Activated CD4-positive, CD25-positive, alpha-beta regulatory T cell treated with anti-CD3 and anti-CD28 coated beads, Interleukin-2, amount 50 U/mL, for 72 hours (primary cell): Measurements from ENCODE around the gene PALB2.
"Not testable (repeated sequence)": the region's sequence is repeated elsewhere in the genome, so short reads cannot be mapped to it uniquely, and the experiment has no call there.

Experiments
- DNase-seq: peaks from one replicate; pipeline ENCODE4 v3.0.0; 2021

PALB2 gene

DNA sequence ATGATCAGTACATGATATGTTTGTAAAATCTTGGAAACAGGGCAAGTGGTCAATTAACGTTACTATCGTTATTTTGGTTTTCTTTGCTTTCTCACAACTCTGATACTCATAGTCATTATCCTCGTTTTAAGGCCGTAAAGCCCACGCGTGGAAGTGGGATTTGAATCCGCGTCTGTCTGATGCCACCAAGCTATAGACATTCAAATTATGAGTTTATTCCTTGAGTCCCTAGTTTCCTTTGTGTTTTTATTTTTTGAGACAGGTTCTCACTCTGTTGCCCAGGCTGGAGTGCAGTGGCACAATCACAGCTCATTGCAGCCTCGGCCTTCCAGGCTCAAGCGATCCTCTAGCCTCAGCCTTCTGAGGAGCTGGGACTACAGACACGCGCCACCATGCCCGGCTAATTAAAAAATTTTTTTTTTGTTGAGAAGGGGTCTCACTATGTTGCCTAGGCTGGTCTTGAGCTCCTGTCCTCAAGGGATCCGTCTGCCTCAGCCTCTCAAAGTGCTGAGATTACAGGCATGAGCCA is 1.2 kb upstream of the PALB2 start:
- no peak for DNase-seq

DNA sequence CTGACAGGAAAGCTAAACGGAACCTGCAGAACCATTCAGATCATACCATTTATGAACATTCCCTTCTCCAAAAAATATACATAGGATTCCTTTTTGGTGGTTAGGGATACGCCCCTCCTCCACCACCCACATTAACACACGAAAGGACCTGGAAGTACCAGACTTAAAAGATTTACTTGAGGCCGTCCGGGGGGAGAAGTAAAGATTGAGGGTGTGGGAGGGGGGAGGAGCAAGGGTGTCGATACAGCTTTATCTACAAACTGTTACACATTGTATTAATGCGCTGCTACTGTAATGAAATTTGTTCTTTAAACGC is 537 bp downstream of the PALB2 start:
- no peak for DNase-seq

DNA sequence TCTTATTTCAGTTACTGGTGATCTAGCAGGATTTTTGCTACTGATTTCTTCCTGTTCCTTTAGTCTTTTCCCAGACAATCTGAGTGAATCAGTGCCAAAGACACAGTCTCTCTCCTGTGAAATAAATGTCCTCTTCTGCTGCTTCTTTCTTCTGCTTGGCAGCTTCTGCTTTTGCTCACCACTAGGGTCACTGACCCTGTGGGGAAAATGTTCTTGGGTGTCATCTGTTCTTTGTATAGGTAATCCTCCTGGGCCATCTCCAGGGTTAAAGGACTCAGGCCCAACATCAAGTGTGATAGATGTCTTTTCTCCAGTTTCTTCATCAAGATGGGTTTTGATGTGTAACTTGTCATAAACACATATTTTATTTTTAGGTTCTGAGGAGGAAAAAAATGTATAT is 5.2 kb downstream of the PALB2 start:
- DNase-seq: no peak

DNA sequence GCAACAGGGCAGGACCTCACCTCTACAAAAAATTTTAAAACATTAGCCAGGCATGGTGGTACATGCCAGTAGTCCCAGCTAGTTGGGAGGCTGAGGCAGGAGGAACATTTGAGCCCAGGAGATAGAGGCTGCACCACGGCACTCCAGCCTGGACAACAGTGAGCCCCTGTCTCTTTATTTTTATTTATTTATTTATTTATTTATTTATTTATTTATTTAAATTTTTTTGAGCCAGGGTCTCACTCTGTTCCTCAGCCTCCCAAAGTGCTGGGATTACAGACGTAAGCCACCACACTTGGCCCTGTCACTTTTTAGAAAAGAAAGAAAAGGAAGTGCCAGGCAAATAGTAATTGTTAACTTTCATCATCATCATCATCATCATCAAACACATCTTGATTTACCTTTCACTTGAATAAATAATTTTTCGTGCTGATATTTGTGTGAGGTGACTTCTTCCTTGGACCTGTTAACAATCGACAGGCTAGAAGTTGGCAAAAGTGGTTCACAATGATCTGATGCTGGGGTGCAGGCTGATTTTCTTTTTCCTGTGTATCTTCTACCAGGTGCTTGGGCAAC is 6.6 kb downstream of the PALB2 start:
- DNase-seq: no peak

DNA sequence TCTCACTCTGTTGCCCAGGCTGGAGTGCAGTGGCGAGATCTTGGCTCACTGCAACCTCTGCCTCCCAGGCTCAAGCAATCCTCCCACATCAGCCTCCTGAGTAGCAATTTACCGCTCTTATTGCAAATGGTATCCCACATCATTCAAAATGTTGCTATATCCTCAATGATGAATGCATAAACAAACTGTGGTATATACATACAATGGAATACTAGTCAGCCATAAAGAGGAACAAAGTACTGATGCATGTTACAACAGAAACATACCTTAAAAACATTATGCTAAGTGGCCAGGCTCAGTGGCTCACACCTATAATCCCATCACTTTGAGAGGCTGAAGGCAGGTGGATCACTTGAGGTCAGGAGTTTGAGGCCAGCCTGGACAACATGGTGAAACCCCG is 9.2 kb downstream of the PALB2 start:
- not testable (repeated sequence) for DNase-seq

DNA sequence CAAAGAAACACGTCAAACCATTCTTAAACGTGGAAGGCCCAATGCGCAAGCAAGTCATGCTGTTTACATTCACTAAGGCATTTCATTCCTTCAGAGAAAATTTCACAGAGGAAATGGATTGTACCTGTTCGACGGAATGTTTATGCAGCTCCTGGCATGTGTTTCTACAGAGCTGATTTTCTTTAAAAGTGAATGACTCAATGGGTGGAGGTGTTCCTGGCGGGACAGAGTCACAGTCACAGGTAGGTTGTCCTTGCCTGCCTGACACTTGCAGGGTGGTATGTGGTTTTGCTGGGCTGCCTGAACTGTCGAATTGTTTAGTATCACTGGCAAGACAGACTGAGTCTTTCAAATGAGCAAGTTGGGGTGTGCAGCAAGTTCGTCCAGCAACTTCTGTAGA is 11.6 kb downstream of the PALB2 start:
- no peak for DNase-seq

DNA sequence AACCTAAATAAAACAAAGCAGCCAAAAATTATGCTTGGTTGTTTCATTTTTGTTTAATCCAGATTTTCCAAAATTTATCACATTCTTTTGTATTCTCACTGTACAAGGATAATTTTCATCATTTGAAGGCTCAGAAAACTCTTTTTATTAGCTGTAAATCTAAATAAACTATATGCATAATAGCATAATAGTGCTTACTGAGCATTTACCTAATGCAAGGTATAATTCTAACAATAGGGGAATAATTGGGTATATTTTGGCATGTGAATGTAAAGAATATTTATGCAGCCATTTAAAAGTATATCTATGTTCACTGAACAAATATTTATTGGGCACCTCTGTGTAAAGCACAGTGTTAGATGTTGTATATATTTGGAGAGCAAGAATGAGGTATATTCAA is 17.0 kb downstream of the PALB2 start:
- no peak for DNase-seq

DNA sequence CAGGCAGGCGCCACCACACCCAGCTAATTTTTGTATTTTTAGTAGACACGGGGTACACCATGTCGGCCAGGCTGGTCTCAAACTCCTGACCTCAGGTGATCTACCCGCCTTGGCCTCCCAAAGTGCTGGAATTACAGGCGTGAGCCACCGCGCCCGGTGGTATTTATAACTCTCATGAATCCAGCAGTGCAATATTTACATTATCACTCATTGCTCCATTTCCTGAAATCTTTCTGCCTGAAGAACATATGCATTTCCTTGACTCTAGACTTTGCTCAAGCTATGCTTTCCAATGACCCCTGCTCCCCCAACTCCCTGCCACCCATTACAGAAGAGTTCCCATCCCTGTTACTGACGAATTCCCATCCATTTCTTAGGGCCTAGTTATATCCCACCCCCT is 25.3 kb downstream of the PALB2 start:
- DNase-seq: no peak

DNA sequence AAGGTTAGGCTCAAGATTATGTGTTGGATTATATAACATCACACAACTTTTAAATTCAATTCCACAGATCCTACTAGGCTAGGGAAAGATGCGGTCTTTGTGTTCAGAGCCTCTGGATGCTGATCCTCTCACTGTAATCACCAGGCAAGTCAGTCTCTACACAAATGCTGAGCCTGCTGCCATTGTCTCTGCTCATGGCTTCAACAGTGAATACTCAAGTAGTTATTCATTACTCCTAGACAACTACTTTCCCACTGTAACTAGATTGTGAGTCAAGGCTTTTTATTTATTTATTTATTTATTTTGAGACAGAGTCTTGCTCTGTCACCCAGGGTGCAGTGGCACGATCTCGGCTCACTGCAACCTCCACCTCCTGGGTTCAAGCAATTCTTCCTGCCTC is 29.2 kb downstream of the PALB2 start:
- DNase-seq: no peak

DNA sequence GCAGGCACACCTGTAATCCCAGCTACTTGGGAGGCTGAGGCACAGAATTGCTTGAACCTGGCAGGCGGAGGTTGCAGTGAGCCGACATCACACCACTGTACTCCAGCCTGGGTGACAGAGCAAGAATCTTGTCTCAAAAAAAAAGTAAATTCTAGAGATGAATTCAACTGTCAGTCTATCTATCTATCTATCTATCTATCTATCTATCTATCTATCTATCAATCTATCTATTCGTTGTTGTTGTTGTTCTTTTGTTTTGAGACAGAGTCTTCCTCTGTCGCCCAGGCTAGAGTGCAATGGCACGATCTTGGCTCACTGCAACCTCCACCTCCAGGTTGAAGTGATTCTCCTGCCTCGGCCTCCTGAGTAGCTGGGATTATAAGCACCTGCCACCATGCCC is 30.2 kb downstream of the PALB2 start:
- DNase-seq: not testable (repeated sequence)

DNA sequence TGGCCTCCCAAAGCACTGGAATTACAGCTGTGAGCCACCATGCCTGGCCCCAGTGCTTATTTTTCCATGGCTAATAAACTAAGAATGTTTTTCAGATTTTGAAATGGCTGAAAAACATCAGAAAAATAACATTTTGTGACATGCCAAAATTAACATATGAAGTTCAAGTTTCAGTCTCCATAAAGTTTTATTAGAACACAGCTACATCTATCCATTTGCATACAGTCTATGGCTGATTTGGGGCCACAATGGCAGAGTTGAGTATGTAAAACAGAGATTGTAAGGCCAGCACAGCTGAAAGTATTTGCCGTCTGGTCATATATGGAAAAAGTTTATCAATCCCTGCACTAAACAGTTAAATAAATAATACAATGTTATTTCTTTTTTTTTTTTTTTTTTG is 31.2 kb downstream of the PALB2 start:
- DNase-seq: no peak

DNA sequence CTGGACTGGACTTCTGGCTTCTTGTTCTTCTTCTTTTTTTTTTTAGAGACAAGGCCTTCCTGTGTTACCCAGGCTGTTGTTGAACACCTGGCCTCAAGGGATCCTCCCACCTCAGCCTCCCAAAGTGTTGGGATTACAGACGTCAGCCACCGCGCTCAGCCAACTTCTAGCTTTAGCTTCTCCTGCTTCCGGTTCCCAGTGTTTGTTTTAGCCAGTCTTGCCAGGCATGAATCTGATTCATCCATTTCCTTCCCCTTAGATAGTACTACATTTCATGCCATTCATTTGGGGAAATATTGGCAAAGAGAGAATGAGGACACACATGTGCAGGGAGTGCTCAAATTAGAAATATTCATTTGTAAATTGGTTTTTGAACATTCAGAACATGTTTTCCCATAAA is 32.9 kb downstream of the PALB2 start:
- DNase-seq: no peak

DNA sequence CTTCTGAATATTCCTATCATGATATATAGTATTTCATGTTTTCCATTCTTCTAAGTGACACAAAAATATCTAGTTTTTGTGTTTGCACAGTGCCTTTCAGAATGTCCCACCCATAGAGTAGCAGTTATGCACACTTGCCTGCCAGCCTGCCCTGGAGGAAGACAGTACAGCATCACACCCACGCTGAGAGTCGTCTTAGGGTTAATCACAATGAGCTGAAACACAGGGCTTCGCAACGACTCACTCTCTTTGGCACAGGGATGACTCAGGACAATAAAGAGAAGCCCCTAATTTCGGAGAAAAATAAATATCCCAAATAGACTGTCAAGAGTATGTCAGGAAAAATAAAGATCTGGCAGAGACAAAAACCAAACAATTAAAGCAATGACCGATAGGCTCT is 33.4 kb downstream of the PALB2 start:
- no peak for DNase-seq

DNA sequence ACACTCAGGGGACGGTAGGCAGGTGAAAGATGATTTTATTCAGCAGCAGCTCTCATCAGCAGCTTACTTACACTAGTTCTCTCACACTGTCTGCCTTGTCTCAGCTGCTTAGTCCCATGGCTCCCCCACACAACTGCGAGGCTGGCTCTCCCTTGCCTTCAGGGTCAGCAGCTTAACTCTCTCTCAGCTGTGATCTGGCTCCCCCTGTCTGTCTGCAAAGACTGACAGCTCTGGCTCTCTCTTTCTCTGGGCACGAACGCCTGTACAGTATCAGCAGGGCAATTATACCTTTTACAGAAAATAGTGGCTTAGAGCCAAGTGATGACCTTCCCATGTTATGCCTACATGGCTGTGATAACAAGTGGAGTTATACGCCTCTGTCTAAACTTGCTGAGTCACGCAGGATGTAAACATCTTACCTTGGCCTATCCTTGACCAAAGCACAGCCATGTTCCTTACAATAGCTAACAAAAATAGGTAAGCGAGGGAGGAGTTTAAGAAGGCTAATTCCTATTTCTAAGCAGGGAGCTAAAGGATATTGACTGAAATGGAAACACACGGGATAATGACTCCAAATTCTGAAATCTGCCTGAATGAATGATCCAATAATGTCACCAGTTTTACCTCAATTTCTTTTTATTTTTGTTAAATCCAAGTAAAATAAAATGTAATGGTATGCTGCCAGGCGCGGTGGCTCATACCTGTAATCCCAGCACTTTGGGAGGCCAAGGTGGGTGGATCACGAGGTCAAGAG is 43.9 kb downstream of the PALB2 start:
- DNase-seq: no peak

DNA sequence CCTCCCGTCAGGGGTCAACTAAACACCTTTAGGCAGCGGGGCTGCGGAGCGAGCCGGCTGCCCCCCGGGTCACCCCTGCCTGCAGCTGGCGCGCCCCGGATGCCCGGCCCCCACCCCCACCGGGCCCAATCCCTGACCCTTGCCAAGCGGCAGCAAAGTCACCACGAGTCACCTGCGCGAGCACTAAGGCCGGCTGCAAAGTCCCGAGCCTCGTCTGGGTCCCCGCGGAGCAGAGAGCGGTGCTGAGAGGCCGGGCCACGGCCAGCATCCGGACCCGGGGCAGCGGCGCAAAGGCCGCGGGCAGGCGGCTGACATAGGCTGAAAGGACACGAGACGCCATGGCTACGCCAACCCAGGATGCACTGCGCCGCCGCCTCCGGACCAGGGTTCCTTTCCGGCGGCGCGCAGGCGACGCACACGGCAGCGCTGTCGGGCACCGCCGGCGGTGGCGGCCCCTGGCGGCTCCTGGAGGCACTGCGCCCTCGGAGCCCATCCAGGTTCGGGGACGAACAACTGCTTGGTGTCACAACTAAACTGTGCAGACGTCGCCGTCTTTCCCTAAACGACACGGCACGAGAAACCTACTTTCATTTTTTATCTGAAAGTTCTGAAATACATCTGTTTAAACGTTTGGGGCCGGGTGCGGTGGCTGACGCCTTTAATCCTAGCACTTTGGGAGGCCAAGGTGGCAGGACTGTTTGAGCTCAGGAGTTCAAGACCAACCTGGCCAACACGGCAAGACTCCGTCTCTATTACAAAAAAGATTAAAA is 45.0 kb downstream of the PALB2 start, which contains the start of gene NDUFAB1:
NDUFAB1 (minus strand) TSS at position 366 of the 770 bp plus-strand sequence; CDS start at position 340, 26 bp downstream.
- DNase-seq: peak; percentile 94

DNA sequence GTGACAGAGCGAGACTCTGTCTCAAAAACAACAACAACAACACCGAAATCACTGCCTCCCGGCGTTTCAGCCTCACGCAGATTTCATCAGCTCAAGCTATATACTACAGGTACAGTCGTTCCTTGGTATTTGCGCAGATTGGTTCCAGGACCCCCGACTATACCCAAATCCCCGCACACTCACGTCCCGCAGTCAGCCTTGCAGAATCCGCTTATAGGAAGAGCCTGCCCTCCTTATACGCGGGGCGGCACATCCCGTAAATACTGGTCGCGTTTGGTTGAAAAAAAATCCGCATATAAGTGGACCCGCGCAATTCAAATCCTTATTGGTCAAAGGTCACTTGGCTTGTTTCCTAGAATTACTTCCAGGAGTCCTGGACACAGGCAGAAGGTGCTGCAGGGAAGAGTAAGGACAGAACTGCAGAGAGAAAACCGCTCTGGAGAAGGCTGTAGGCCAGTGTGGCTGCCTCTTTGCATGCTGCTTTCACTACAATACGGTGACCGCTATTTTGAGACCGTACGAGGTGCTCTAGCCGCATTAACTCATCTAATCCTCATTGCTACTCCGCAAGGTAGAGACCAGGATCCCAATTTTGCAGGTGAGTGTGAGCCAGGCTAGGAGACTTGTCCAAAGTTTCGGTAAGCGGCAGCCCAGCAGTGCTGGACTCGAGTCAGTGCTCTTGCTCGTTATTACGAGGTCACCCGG is 45.7 kb downstream of the PALB2 start:
- DNase-seq: no peak

DNA sequence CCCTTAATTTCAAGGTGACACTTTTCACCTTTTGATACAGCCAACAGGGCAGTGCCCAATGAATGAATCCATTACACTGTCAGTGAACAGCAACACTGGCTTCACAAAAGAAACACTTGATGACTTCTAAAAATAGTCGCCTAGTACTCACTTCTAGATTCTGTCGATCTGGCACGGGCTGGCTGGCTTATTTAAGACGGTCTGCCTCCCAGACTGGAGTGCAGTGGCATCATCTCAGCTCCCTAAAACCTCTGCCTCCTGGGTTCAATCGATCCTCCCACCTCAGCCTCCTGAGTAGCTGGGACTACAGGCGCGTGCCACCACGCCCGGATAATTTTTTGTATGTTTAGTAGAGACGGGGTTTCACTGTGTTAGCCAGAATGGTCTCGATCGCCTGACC is 46.9 kb downstream of the PALB2 start:
- DNase-seq: no peak

DNA sequence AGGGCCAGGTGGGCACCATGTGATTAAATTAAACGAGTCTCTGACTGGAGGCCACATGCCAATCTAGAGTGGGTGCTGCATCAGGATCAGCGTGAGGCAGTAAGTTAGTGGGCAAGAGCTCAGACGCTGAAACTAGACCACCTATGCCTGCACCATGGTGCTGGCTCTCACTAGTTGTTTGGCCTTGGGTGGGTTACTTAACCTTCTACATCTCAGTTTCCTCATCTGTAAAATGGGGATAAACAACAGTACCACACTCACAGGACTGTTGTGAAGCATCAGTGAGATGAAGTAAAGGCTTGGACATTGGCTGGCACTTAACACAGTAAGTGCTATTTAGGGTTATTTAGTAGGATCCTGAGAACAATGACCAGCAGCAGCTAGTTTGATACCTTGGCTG is 50.9 kb downstream of the PALB2 start:
- DNase-seq: no peak

DNA sequence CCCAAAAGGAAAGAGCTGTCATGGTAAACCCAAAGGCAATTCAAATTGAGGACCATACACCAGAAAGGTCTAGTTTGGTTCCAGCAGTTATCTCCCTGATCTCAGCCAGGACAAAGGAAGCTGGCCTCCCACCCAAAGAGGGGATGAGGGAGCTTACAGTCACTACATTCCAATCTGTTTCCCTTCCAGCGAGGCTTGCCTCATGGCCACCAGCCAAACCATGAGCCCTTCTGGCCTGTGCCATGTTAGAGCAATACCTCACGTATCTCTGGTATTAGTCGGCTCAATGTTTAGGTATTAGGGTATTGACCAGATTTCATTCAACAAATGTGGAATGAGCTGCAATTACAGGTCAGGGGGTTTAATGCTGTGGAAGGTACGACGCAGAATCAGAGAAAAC is 53.4 kb downstream of the PALB2 start:
- no peak for DNase-seq

DNA sequence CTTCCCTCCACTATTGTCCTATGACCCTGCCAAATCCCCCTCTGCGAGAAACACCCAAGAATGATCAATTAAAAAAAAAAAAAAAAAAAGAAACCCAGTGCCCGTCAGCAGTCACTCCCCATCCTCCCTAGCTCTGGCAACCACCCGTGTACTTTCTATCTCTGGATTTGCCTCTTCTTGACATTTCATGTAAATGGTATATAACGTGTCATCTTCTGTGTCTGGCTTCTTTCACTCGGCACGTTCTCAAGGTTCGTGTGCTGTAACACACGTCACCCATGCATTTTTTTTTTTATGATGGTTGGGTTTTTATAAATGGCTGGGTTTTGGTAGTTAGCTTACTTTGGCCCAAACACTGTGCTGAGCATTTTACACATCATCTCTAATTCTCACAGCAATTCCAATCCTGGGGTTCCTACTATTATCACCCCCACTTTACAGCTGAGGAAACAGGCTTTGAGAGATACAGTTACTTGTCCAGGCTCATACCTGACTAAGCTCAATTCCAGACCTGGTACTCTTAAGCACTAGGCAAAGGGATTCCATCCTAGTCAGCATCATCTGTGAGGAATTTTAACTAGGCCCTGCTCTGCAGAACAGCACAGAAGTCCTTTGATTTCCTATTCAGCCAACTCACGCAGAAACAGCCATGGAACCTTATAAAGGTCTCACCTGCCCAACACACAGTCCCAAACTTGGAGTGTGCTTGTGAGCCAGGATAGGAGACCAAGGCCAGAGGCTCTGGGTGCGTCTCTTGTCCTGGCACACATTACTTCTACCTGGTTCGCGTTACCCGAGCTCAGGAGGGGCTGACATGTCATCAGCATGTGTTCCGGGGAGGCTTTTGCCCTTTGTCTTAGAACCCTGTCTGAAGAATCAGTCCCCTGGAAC is 56.7 kb downstream of the PALB2 start:
- DNase-seq: no peak

DNA sequence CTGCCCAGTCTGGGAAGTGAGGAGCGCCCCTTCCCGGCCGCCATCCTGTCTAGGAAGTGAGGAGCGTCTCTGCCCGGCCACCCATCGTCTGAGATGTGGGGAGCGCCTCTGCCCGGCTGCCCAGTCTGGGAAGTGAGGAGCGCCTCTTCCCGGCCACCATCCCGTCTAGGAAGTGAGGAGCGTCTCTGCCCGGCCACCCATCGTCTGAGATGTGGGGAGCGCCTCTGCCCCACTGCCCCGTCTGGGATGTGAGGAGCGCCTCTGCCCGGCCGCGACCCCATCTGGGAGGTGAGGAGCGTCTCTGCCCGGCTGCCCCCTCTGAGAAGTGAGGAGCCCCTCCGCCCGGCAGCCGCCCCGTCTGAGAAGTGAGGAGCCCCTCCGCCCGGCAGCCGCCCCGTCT is 57.8 kb downstream of the PALB2 start:
- not testable (repeated sequence) for DNase-seq

DNA sequence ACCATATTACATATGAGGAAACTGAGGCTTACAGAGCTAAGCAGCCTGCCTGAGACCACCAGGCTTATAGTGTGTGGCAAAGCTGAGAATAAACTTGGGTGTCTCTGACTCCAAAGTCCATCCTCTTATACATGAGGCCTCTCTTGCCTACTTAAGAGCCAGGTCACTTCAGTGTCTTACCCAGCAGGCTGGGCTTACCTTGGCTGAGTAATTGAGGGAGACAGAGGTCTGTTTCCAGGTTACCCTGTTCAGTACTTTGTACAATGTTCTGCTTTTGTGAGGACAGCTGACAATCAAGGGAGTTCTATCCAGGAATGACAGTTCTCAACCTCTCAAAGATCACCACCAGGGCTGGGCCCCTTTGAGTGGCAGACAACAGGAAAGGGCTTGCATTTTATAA is 59.3 kb downstream of the PALB2 start:
- DNase-seq: no peak
